ENCODE results near the gene RRAGC. TPM values are rescaled to one million over a fixed set of nuclear protein-coding genes. Genes with fewer than 3 reads are reported as not detected.
"Not testable (repeated sequence)": the region's sequence is repeated elsewhere in the genome, so short reads cannot be mapped to it uniquely, and the experiment has no call there.

RRAGC gene
- total RNA-seq, 2 donors from 2014 or later = 17.2 to 20.2 TPM

GRCh38 chr1:38815903-38816627 lies 43.5 kb downstream of the RRAGC start:
- Histone ChIP-seq H3K27ac (no peak overlapping the region), H3K9me3 (no peaks in the 10 kb centered on the region), H3K4me3 (no peak overlapping the region), H3K4me1 (ENCODE audit: control insufficient read depth in 1 of 2, low read depth in 2 of 2) (peaks cover 6 to 12% of the 10 kb centered on the region in 2 donors), H3K27me3 (replicated peaks; ENCODE audit: insufficient read depth) (peaks cover 10% of the 10 kb centered on the region), H3K36me3 (no peaks in the 10 kb centered on the region)
- TF ChIP-seq CTCF (IDR thresholded peaks at IDR 0.05) = no peak
- ATAC-seq (ENCODE audit: insufficient number of reproducible peaks, low FRiP score, low read depth) = no peak
- DNase-seq (ENCODE audit: low spot score) = no peak

GRCh38 chr1:38814984-38815464 lies 44.5 kb downstream of the RRAGC start:
- Histone ChIP-seq H3K27ac (no peak overlapping the region), H3K9me3 (no peaks in the 10 kb centered on the region), H3K36me3 (no peaks in the 10 kb centered on the region), H3K4me1 (ENCODE audit: control insufficient read depth in 1 of 2, low read depth in 2 of 2) (peaks cover 6 to 12% of the 10 kb centered on the region in 2 donors), H3K27me3 (replicated peaks; ENCODE audit: insufficient read depth) (peaks cover 10% of the 10 kb centered on the region), H3K4me3 (no peak overlapping the region)
- ATAC-seq (ENCODE audit: insufficient number of reproducible peaks, low FRiP score, low read depth) (no peak), DNase-seq (ENCODE audit: low spot score) (no peak)
- TF ChIP-seq CTCF (IDR thresholded peaks at IDR 0.05) = no peak

- Histone ChIP-seq H3K27ac (no peak overlapping the region), H3K27me3 (replicated peaks; ENCODE audit: insufficient read depth) (peaks cover 10% of the 10 kb centered on the region)
- TF ChIP-seq CTCF (IDR thresholded peaks at IDR 0.05) = no peak
These were observed 45.1 kb downstream of the RRAGC start for GRCh38 chr1:38814444-38814983.

GRCh38 chr1:38812981-38813380 lies 46.6 kb downstream of the RRAGC start:
- H3K36me3 ChIP-seq = no peaks in the 10 kb centered on the region
- no peak for TF ChIP-seq CTCF (IDR thresholded peaks at IDR 0.05)
- no peaks in the 10 kb centered on the region for H3K9me3 ChIP-seq
- DNase-seq (ENCODE audit: low spot score) (no peak), ATAC-seq (ENCODE audit: insufficient number of reproducible peaks, low FRiP score, low read depth) (no peak)
- H3K27ac ChIP-seq = no peak overlapping the region
- peaks cover 10% of the 10 kb centered on the region for H3K27me3 ChIP-seq (replicated peaks; ENCODE audit: insufficient read depth)
- H3K4me3 ChIP-seq = no peak overlapping the region
- peaks cover 0 to 3% of the 10 kb centered on the region in 2 donors for H3K4me1 ChIP-seq (ENCODE audit: control insufficient read depth in 1 of 2, low read depth in 2 of 2)

More at GRCh38 chr1:38814444-38814983, 45.1 kb downstream of the RRAGC start:
- ATAC-seq (ENCODE audit: insufficient number of reproducible peaks, low FRiP score, low read depth) (no peak), DNase-seq (ENCODE audit: low spot score) (no peak)
- H3K4me3 ChIP-seq = no peak overlapping the region
- no peaks in the 10 kb centered on the region for H3K9me3 ChIP-seq
- peaks cover 6 to 12% of the 10 kb centered on the region in 2 donors for H3K4me1 ChIP-seq (ENCODE audit: control insufficient read depth in 1 of 2, low read depth in 2 of 2)
- no peaks in the 10 kb centered on the region for H3K36me3 ChIP-seq

GRCh38 chr1:38811466-38811865 lies 48.1 kb downstream of the RRAGC start:
- DNase-seq (ENCODE audit: low spot score); H3K36me3 ChIP-seq; H3K9me3 ChIP-seq; ATAC-seq (ENCODE audit: insufficient number of reproducible peaks, low FRiP score, low read depth); H3K27me3 ChIP-seq (replicated peaks; ENCODE audit: insufficient read depth); H3K27ac ChIP-seq; H3K4me3 ChIP-seq; H3K4me1 ChIP-seq (ENCODE audit: control insufficient read depth in 1 of 2, low read depth in 2 of 2): not testable (repeated sequence)

All from thoracic aorta (tissue), 2 donors.